Skeletal muscle satellite cell (primary cell): ENCODE results near the gene NR1I3.
A peak's percentile ranks its signal among the peaks of the same experiment; 100 is the strongest.
"Not testable (repeated sequence)": the region's sequence is repeated elsewhere in the genome, so short reads cannot be mapped to it uniquely, and the experiment has no call there.

Source experiments
- H3K27me3 ChIP-seq: 2 replicates; pipeline ENCODE4 v1.7.0; 2013; ENCODE audit warnings: low read length; ENCODE audit not compliant: control insufficient read depth, insufficient read depth
- H3K36me3 ChIP-seq: 2 replicates; pipeline ENCODE4 v1.7.0; 2013; ENCODE audit warnings: mild to moderate bottlenecking, control low read depth, low read length; ENCODE audit not compliant: insufficient read depth
- H3K4me1 ChIP-seq: 2 replicates; pipeline ENCODE4 v1.7.0; 2013; ENCODE audit warnings: low read length; ENCODE audit not compliant: control insufficient read depth, insufficient read depth
- H3K4me2 ChIP-seq: 2 replicates; pipeline ENCODE4 v1.7.0; 2013; ENCODE audit warnings: mild to moderate bottlenecking, low read length
- H3K4me3 ChIP-seq: 2 replicates; pipeline ENCODE4 v1.7.0; 2013; ENCODE audit warnings: low read length
- H3K9ac ChIP-seq: 2 replicates; pipeline ENCODE4 v1.7.0; 2013; ENCODE audit warnings: mild to moderate bottlenecking, low read depth, low read length, moderate library complexity
- H3K9me3 ChIP-seq: replicated peaks from 2 replicates; pipeline ENCODE4 v1.7.0; 2013; ENCODE audit warnings: mild to moderate bottlenecking, control low read depth, low read length

Gene NR1I3

GRCh38 chr1:161261261-161262235, 23.5 kb upstream of the NR1I3 start:
- Histone ChIP-seq H3K27me3 (peaks cover 51% of the 10 kb centered on the region), H3K4me2 (no peak overlapping the region)

DNA sequence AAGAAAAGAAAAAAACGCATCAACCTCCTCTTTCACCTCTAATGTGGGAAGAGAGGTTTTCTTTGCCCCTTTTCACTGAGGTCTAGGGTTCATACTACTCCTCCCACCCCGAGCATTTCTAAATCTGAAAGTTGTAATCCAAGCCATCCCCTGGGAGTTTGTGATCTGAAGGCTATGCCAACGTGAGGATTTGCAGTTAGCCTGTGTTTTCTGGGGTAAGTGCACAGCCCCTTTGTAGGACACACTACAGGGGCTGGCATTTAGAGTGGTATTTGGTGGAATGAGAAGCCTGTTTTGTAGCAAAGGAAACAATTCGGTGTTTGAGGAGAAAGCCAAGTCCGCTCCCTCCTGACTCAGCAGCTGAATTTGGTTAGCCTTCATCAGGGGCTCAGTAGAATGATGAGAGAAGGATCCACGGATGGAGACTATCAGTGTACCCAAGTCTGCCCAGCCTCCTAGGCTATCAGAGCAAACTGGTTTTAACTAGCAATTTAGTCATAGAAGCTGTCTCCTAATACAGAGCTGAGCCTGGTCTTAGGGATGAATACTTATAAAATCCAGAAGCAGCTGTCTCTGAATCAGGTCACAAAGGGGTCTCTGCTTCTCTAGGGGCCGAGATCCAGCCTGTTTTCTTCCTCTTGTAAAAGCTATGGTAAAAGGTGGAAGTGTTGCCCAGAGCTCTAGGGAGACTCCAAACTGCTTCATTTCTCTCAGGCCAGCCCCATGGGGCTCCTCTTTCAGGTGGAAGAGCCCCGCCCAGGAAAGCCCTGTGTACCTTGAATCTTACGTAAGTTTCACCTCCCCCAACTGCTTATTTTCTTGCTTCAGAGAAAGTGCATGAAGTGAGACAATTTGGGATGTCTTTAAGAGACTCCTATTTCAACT, 22.6 kb upstream of the NR1I3 start:
- H3K27me3 ChIP-seq: peaks cover 51% of the 10 kb centered on the region

More at GRCh38 chr1:161261261-161262235, 23.5 kb upstream of the NR1I3 start:
- no peak overlapping the region for H3K9ac ChIP-seq
- peaks cover 3% of the 10 kb centered on the region for H3K9me3 ChIP-seq
- no peak overlapping the region for H3K4me3 ChIP-seq
- peaks cover 15% of the 10 kb centered on the region for H3K4me1 ChIP-seq
- H3K36me3 ChIP-seq: no peaks in the 10 kb centered on the region

GRCh38 chr1:161259765-161260164, 21.8 kb upstream of the NR1I3 start:
- Histone ChIP-seq H3K4me2 (no peak overlapping the region), H3K9ac (no peak overlapping the region), H3K27me3 (peaks cover 44% of the 10 kb centered on the region), H3K36me3 (no peaks in the 10 kb centered on the region), H3K4me1 (peaks cover 8% of the 10 kb centered on the region), H3K9me3 (peaks cover 3% of the 10 kb centered on the region), H3K4me3 (no peak overlapping the region)

More for the DNA sequence above, 22.6 kb upstream of the NR1I3 start:
- Histone ChIP-seq H3K36me3 (no peaks in the 10 kb centered on the region), H3K4me3 (no peak overlapping the region), H3K4me1 (peaks cover 8% of the 10 kb centered on the region), H3K4me2 (no peak overlapping the region), H3K9ac (no peak overlapping the region), H3K9me3 (peaks cover 3% of the 10 kb centered on the region)

DNA sequence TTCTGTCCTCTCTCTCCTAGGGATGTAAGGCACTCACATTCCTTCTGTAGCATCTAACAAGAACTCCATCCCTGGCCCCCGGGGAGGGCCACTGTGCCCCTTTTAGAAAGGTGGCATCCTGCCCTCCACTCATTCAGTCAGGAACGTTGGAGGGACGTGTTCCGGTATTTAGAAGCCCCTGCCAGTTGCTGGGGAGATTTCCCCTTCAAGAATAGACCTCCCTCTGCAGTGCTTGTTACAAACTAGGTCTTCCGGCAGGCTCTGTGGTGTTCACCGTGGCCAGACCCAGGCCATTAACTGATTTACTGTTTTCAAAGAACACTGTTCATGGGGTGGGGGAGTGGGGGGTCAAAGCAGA, 21.3 kb upstream of the NR1I3 start:
- H3K9ac ChIP-seq: no peak overlapping the region
- H3K36me3 ChIP-seq: no peaks in the 10 kb centered on the region
- H3K4me3 ChIP-seq: no peak overlapping the region
- H3K4me1 ChIP-seq: peaks cover 8% of the 10 kb centered on the region
- peaks cover 43% of the 10 kb centered on the region for H3K27me3 ChIP-seq
- peaks cover 3% of the 10 kb centered on the region for H3K9me3 ChIP-seq
- H3K4me2 ChIP-seq: no peak overlapping the region

DNA sequence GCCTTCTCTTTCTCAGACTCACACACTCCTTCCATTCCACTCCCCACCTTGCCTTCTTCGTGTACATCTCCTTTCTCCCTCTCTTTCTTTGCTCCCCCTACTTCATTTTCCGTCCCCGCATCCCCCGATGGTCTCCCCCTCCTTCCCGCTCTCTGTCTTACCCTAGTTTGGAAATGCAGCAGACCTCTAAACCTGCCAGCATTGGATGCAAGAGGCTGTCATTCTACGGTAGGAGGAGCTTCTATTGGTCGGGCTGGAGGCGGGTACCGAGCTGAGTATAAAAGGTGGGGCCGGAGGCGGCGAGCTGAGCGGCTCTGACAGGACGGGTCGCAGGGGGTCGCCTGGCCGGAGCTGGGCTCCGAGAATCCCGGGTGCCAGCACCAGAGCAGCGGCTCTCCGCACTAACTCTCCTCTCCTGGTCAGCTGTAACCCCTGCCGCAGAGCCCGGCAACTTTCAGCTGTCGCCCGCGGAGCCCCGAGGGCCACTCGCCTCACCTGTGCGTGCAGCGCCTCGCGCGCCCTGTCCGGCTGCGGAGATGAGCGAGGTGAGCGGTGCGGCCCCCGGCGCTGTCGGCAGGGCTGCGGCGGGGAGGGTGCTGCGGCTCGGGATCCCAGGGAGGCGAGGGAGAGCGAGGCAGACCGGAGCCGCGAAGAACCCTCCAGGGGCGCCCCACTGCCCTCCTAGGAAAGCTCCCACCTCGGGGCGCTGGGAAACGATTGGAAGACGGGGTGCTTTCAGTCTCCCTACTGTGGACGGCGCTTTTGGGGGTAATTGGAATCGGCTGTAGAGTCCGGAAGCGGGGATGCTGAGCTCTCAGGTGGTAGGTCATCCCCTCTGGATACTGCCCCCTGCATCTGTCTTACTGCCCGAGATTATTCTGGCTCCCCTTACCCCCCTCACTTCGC, 20.7 kb upstream of the NR1I3 start, which contains the start of gene PCP4L1:
Gene PCP4L1, plus strand, starts transcription at position 307 of the 906 bp plus-strand sequence. Its CDS starts 230 bp downstream, at position 537.
- H3K9me3 ChIP-seq: peaks cover 3% of the 10 kb centered on the region
- H3K9ac ChIP-seq: no peak within 1 kb of the TSS
- peak within 1 kb of the TSS; percentile 78 for H3K4me2 ChIP-seq
- H3K4me3 ChIP-seq: peak within 1 kb of the TSS; percentile 62
- peaks cover 43% of the 10 kb centered on the region for H3K27me3 ChIP-seq
- peaks cover 8% of the 10 kb centered on the region for H3K4me1 ChIP-seq
- no peaks in the 10 kb centered on the region for H3K36me3 ChIP-seq

DNA sequence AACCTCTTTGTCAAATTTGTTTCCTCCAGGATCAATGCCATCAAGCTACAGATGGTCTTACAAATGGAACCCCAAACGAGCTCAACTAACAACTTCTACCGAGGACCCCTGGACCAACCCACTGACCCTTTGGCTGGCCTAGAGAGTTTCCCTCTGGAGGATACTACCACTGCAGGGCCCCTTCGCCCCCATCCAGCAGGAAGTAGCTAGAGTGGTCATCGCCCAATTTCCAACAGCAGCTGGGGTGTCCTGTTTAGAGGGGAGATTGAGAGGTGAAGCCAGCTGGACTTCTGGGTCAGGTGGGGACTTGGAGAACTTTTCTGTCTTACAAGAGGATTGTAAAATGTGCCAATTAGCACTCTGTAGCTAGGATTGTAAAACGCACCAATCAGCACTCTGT, 19.1 kb upstream of the NR1I3 start:
- H3K4me3 ChIP-seq, H3K4me2 ChIP-seq, H3K9ac ChIP-seq, H3K9me3 ChIP-seq, H3K36me3 ChIP-seq, H3K4me1 ChIP-seq: not testable (repeated sequence)
- H3K27me3 ChIP-seq: peaks cover 39% of the 10 kb centered on the region

GRCh38 chr1:161255955-161256520, 18.0 kb upstream of the NR1I3 start:
- peaks cover 32% of the 10 kb centered on the region for H3K27me3 ChIP-seq
- H3K9me3 ChIP-seq, H3K36me3 ChIP-seq, H3K9ac ChIP-seq, H3K4me3 ChIP-seq, H3K4me2 ChIP-seq, H3K4me1 ChIP-seq: not testable (repeated sequence)

GRCh38 chr1:161255302-161255701, 17.3 kb upstream of the NR1I3 start:
- peaks cover 26% of the 10 kb centered on the region for H3K27me3 ChIP-seq
- H3K4me2 ChIP-seq, H3K4me1 ChIP-seq, H3K4me3 ChIP-seq, H3K36me3 ChIP-seq, H3K9me3 ChIP-seq, H3K9ac ChIP-seq: not testable (repeated sequence)

- Histone ChIP-seq H3K9ac (no peak overlapping the region), H3K9me3 (no peaks in the 10 kb centered on the region), H3K4me3 (no peak overlapping the region), H3K4me1 (no peaks in the 10 kb centered on the region), H3K4me2 (no peak overlapping the region), H3K36me3 (no peaks in the 10 kb centered on the region), H3K27me3 (peaks cover 10% of the 10 kb centered on the region)
Observed at GRCh38 chr1:161251579-161251978, 13.6 kb upstream of the NR1I3 start.

DNA sequence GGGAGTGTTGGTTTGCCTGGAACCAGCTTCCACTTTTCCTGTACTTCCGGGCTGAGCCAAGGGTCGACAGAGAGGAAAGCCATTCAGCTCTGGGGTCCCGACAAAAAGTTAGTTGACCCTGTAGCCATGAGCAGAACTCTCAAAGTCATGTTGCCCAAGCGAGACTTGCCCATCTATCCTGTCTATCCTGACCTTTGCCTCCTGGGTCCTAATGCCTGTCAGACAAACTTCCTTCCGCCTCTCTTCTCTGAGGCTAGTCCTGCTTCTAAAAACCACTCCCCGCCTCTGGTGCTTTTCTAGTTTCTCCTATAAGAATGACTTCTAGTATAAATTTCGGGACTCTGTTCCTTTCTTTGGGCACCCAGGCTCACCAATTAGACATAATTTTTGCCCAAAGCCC, 12.8 kb upstream of the NR1I3 start:
- H3K4me3 ChIP-seq: no peak overlapping the region
- H3K9me3 ChIP-seq: no peaks in the 10 kb centered on the region
- H3K27me3 ChIP-seq: peaks cover 13% of the 10 kb centered on the region
- H3K36me3 ChIP-seq: no peaks in the 10 kb centered on the region
- H3K4me2 ChIP-seq: no peak overlapping the region
- no peaks in the 10 kb centered on the region for H3K4me1 ChIP-seq
- H3K9ac ChIP-seq: no peak overlapping the region
